Stimulated activated CD8-positive, alpha-beta memory T cell treated with anti-CD3 and anti-CD28 coated beads, Interleukin-7, amount 100 ng/mL, for 4 hours (primary cell): ENCODE measurements around the gene PRKCZ.

Experiments used
- DNase-seq, 2 donors: peaks; one replicate each; pipeline ENCODE4 v3.0.0-alpha.2; 2020; ENCODE audit warnings: low read depth in 2 of 2

Gene PRKCZ

DNA sequence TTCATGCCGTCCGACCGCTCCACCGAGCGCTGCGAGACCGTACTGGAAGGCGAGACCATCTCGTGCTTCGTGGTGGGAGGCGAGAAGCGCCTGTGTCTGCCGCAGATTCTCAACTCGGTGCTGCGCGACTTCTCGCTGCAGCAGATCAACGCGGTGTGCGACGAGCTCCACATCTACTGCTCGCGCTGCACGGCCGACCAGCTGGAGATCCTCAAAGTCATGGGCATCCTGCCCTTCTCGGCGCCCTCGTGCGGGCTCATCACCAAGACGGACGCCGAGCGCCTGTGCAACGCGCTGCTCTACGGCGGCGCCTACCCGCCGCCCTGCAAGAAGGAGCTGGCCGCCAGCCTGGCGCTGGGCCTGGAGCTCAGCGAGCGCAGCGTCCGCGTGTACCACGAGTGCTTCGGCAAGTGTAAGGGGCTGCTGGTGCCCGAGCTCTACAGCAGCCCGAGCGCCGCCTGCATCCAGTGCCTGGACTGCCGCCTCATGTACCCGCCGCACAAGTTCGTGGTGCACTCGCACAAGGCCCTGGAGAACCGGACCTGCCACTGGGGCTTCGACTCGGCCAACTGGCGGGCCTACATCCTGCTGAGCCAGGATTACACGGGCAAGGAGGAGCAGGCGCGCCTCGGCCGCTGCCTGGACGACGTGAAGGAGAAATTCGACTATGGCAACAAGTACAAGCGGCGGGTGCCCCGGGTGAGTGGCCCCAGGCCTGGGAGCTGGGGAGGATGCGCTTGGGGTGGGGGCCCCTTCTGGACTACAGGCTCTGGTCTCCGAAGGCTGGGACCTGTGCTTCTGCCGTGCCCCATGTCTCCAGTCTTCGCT is 179.0 kb downstream of the PRKCZ start:
- DNase-seq: peak in 1 of 2 donors; percentile 46

DNA sequence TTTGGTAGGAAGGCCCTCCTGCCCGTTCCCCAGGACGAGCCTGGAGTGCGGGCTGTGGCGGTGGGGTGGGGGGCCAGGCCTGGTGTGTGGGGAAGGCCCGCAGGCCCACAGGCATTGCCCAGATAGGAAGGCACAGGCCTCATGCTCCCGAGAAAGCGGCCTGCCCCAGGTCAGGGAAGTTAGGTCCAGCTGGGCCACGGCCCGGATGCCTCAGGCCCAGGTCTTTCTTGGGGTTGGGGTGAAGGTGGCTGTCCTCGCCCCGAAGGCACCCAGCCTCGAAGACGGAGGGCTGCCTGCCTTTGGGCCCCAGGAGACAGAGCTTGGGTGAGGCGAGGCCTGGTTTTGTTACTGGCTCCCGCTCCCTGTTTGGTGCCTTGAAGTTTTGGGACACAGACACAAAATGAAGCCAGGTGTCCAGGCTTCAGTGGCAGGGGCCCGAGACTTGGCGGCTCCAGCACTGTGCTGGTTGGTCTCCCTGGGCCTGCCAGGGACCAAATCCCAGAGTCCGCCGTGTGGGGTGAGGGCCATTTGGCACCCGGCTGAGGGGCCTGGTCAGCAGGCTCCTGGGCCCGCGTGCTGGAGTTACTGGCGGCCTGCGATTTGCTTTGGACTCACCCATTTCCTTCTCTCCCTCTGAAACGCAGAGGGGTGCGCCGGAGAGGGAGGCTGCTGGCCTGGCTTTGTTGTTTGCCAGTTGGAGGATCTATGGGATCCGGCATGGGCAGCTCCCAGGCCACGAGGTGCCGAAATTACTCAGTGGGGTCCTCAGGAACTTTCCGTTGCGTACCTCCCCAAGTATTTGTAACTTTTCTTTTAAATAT is 179.9 kb downstream of the PRKCZ start:
- no peak for DNase-seq

DNA sequence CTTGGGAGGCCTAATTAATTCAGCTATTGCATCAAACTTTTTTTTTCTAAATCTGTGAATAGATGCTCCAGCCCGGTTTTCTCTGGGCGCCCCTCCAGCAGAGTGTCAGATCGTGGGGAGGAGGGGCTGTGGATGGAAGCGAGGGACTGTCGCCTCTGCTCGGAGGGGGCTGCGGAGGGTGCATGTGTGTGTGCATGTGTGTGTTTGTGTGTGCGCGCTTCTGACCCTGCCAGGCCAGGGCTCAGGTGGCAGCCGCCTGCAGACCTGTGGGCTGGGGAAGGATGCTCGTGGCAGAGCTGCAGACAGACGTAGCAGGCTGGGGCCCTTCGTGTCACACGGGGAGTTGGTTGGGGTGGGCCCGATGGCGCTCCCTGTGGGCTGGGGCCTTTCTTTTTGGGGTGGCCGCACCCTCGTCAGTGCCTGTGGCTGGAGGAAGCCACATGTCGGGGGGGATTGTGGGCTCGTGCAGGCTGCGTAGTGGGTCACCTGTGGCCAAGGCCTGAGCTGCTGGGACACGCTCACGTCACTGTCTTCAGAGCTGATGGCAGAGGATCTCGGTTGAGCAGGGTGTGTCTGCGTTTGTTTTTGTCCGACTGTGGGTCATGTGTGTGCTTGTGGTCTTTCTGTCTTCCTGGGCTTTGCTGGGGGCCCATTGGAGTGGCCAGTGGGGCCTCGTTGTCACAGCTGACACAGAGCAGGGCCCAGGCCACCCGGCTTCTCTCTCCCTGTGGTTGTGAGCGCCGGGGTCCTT is 180.7 kb downstream of the PRKCZ start:
- peak in 1 of 2 donors; percentile 36 for DNase-seq

DNA sequence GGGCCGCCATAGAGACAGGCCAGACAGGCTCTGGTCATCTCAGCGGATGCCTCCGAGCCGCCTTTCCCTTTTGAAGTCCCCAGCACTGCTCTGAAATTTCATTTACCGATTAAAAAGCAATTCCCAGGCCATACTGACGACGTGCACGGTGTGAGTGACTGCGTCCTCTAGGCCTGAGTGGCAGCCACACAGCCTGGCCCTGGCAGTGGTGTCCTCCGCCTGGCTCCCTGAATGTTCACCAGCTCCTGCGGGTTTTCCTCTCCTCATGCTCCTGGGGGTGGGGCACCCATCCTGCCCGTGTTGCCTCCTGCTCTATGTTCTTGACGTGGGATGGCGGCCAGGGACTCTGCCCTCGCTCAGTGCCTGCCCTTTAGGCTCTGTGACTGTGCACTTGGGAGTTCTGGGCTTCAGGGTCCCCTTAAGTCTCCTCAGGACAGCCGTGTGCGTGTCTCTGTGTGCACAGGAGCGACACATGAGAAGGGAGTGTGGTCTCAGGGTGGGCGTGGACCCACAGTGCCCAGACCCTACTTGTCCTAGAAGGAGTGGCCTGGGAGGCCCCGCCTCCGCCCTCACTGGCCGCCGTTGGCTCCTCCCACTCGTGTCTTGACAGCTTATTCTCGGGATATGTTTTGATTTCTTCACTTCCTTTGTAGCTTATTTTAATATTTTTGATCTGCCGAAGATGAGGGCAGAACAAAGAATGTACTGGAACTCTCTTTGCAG is 181.5 kb downstream of the PRKCZ start:
- peak; percentile 41 to 52 for DNase-seq

DNA sequence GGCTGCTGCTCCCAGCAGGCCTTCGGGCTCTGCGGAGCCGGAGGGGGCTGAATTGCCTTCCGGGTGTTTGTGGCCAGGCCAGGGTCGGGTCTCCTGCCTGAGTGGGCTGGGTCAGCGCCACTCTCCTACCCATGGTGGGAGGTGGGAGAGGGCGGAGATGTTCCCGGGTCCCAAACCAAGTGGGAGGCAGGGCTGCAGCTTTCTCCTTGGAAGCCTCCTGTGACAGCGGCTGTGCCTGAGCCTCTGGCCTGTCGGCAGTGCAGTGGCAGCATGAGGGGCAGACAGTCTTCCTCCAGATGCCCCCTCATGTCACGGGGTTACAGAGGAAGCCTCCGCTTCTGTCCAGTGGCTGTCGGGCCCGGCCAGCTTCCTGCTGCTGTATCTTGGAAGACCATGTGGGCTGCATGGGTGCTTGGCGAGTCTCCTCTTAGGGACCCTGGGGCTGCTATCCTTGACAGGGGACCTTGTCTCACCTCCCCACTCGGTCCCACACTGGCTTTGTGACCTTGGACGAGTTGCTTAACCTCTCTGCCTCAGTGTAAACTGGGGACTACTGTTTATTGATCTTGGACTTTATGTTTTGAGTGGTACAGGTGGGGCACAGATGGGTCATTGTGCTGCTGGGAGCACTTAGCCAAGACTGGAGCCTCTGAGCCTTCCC is 182.2 kb downstream of the PRKCZ start:
- DNase-seq: no peak

DNA sequence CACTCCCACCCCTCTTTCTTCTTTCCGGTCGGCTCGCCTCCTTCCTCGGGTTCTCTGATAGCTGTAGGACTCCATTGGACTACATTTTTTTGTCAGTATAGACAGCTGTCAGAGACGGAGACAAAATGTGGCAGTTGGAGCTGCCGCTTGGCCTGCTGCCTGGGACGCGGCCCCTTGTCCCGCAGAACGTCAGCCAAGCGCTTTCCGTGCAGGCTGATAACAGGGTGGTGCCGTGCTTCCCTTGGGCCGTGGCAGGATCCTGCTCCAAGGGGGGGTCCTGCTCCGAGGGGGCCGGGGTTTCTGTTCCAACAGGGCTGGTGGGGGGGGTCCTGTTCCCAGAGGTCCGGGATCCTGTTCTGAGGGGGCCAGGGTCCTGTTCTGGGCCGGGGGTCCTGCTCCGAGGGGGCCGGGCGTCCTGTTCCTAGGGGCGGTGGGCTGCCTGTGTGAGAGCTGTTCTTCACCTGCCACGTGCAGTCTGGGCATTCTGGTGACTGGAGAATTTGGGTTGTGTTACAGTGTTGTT is 182.8 kb downstream of the PRKCZ start:
- DNase-seq: no peak

DNA sequence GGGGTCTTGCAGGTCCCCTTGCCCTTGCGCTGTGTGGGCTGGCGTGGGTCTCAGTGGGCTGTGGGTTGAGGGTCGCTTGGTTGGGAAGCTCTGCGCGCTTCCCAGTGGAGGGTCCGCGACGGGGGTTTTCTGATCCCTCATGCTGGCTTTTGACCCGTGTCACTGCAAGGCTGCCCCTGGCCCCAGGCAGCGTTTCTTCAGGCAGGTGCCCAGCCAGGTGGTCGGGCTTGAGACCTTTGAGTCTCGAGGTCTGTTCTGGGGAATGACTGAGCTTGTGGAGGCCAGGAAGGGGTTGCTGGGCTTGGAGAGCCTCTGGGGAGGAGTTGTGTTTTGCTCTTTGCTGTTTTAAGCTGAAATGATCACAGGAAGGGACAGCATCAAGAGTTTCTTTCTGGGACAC is 183.3 kb downstream of the PRKCZ start:
- no peak for DNase-seq

DNA sequence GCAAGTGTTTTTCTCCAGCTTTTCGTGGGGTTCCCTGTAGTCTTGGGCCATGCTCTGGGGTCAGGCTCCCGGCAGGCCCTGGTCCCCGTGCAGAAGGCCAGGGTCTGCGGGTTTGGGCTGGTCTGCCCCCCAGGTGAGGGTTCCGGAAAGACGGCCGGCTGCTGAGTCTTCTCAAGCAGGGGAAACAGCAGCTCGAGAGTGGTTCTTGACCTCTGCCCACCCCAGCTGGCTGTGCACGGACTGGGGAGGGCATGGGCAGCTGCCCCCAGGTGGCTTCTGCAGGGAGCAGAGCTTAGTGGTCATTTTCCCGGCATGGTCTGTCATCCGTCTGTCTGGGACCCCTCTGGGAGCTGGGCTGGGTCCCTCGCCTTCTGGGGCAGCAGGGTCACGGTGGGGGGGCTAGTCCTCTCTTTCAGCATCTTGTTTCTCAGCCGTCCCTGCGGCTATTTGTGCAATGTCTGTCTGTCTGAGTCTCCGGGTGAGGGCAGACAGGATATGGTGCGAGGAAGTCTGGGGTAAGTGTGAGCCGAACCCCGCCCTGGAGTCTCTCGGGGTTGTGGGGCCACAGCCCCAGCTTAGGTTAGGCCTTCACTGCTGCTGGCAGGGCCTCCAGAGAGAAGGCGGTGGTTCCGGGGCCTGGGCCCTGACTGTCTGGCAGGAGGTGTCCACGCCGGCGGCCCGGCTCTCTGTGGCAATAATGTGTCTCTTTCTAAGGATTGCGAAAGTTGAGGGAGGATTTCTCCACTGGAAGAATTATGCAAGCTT is 184.0 kb downstream of the PRKCZ start:
- DNase-seq: peak; percentile 38 to 63

DNA sequence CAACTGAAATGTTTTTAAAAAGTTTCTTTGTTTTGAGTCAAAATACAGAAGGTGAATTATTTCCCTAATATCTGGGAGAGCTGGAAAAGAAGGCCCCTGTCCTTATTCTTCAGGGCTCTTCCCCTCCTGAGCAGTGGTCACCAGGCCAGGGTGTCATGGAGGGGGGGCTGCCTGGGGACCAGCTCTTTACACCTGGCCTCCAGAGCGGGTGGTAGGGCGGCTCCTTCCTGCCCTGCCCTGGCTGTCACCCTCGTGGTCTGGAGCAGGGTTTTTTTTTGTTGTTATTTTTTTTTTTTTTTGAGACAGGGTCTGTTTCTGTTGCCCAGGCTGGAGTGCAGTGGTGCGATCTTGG is 184.5 kb downstream of the PRKCZ start:
- DNase-seq: peak in 1 of 2 donors; percentile 29
